Adrenal gland (tissue), 12 donors: ENCODE results near the gene KRT80. TPM values are rescaled to one million over a fixed set of nuclear protein-coding genes. Genes with fewer than 3 reads are reported as not detected.

Experiments
- DNase-seq, 7 donors: peaks; one replicate each; pipeline ENCODE4 v3.0.0-alpha.2; 2019 to 2020
- H3K27ac ChIP-seq, 5 donors: fragments of 200-600 bp; sonication (generic) in 4 of 5; 1 replicate in 3 of 5; 2 replicates in 2 of 5; pipeline versions ENCODE4 v1.5.1 to v1.8.0; 2016 to 2020; ENCODE audit warnings: mild to moderate bottlenecking in 1 of 5
- H3K27me3 ChIP-seq: fragments of 200-600 bp; 2 replicates; pipeline ENCODE4 v1.8.0; 2021
- H3K36me3 ChIP-seq, 2 donors: fragments of 200-600 bp; replicated peaks in 1 of 2; 1 replicate in 1 of 2; 2 replicates in 1 of 2; pipeline versions ENCODE4 v1.5.1 to v1.8.0; 2018 to 2022
- H3K4me1 ChIP-seq, 2 donors: fragments of 200-600 bp; replicated peaks in 1 of 2; 1 replicate in 1 of 2; 2 replicates in 1 of 2; pipeline versions ENCODE4 v1.5.1 to v1.8.0; 2018 to 2021
- H3K4me3 ChIP-seq, 4 donors: fragments of 200-600 bp; sonication (generic) in 3 of 4; one replicate each; pipeline ENCODE4 v1.5.1; 2016 to 2018
- H3K9me3 ChIP-seq, 3 donors: fragments of 200-600 bp; sonication (generic) in 1 of 3; replicated peaks in 1 of 3; 1 replicate in 2 of 3; 2 replicates in 1 of 3; pipeline versions ENCODE4 v1.5.1 to v1.8.0; 2016 to 2021
- CTCF ChIP-seq, 6 experiments: fragments of 450-650 bp in 4 of 6; fragments of 200-600 bp in 2 of 6; sonication (generic) in 1 of 6; IDR thresholded peaks; 1 replicate in 5 of 6; 2 replicates in 1 of 6; pipeline versions ENCODE4 v1.5.1 to v1.8.0; 2016 to 2021; ENCODE audit warnings: antibody characterized with exemption in 6 of 6, mild to moderate bottlenecking in 2 of 6, moderate library complexity in 1 of 6
- POLR2A ChIP-seq, 2 donors: fragments of 450-650 bp; IDR thresholded peaks; one replicate each; pipeline ENCODE4 v1.6.1; 2017; ENCODE audit warnings: antibody characterized with exemption in 2 of 2, mild to moderate bottlenecking in 2 of 2, moderate library complexity in 1 of 2
- WGBS, 4 donors: extraction: QIAGEN DNeasy Blood & Tissue Kit in 2 of 4; methylation state at CpG; one replicate each; pipeline versions ENCODE4 v1.1.5 to v1.1.7; 2013 to 2017; 5-methylcytosine and 5-hydroxymethylcytosine counted together
- intact Hi-C, 2 donors: fragments of 100-400 bp; cut with DNase I; formaldehyde crosslinking; loops; one replicate each; pipeline versions ENCODE4 v1.14.1 to v1.15.0; 2022 to 2023
- polyA plus RNA-seq, 3 donors: library from polyadenylated mRNA; stranded (reverse); fragments of 200-250 nt in 2 of 3; fragments of 350-450 nt in 1 of 3; fragmentation: Illumina TruSeq in 1 of 3; extraction: RNeasy Lipid Tissue Mini Kit (QIAGEN cat#74804) in 1 of 3; gene quantifications; one replicate each; pipeline ENCODE4 v1.2.3, GENCODE V29; 2013 to 2014
- total RNA-seq, 9 donors: library from RNA; depleted of rRNA in 4 of 9; stranded (reverse); fragments of >200 nt in 4 of 9; fragments of 120-200 nt in 1 of 9; fragmentation: NEBNext Ultra II Directional in 1 of 9; extraction: Animal tissue kit (Norgen Biotek cat#: 25700) in 1 of 9; gene quantifications; one replicate each; pipeline versions ENCODE4 v1.1.0 to v1.2.4, GENCODE V29; 2013 to 2023
- donor health status: healthy with polysubstance abuse.
- donor health status: Bipolar disorder and iron deficiency.
- donor health status: DM: yes; HTN: yes; CAD: no.
- donor health status: DM: no; HTN: no; CAD: no.
- donor health status: DM: no; HTN: no; CAD: no.
- donor health status: DM: yes; HTN: yes; CAD: no.

The KRT80 gene
- total and polyA plus RNA-seq, 12 donors = 0.95 to 14.6 (median 3.8) TPM

DNA sequence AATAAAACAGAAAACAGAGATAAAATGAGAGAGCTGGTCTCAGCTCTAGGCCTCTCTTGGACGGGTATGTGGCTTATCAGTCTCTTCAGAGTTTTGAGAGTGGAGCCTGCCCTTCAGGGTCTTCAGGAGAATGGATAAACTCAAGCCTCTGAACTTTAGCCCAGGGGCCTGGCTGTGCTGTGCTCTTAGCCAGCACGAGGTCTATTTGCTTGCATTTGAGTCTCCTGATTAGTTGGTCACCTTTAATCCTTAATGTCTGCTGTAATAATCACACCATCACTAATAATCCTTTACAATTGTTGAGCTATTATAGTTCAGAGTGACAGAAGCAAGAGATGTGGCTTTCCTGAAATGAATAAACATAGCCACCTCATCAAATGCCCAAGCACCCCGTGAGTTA, 24.3 kb downstream of the KRT80 start:
- H3K27me3 ChIP-seq = no peaks in the 10 kb centered on the region
- peaks cover 8 to 23% of the 10 kb centered on the region in 2 donors for H3K4me1 ChIP-seq
- H3K36me3 ChIP-seq = no peaks in the 10 kb centered on the region
- H3K27ac ChIP-seq = no peak overlapping the region
- no peak for DNase-seq
- TF ChIP-seq CTCF (IDR thresholded peaks at IDR 0.05) = no peak
- H3K9me3 ChIP-seq = no peaks in the 10 kb centered on the region
- intact Hi-C loops = loop anchor here in 1 of 2 donors (2.0 kb wide), 1 partner anchor 45 kb away; no protein-coding TSS in a partner anchor
- 74 to 82% (median 80%) methylated on average over 3 of the region's 3 CpGs for WGBS, 4 donors
- no peak overlapping the region for H3K4me3 ChIP-seq

DNA sequence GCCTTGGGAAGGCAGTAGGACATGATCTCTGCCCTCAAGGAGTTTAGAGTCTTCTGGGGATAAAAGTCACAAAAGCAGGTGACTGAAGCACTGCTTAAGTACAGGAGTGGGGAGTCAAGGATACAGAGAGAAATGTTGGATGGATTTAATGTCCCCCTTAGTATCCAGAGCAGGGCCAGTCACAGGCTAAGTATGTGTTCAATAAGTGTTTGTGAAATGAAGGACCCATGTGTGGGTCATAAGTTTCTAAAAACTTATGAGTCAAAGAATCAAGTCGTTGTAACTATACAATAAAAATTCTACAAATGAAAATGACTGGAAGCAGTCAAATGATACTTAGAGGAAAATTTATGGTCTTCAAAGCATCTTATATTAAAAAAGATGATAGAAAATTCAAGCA, 25.1 kb downstream of the KRT80 start:
- WGBS, 4 donors = 77 to 96% (median 83%) methylated on average over 1 of the region's 1 CpG
- intact Hi-C loops = loop anchor here in 1 of 2 donors (2.0 kb wide), 1 partner anchor 46 kb away; no protein-coding TSS in a partner anchor
- TF ChIP-seq CTCF (IDR thresholded peaks at IDR 0.05) (no peak), POLR2A (IDR thresholded peaks at IDR 0.05) (no peak)

GRCh38 chr12:52165096-52165855, 26.5 kb downstream of the KRT80 start:
- Histone ChIP-seq H3K4me1 (peaks cover 0 to 2% of the 10 kb centered on the region in 2 donors), H3K27ac (no peak overlapping the region), H3K27me3 (no peaks in the 10 kb centered on the region), H3K36me3 (no peaks in the 10 kb centered on the region), H3K4me3 (no peak overlapping the region), H3K9me3 (no peaks in the 10 kb centered on the region)
- intact Hi-C loops = no loop called here
- no peak for DNase-seq
- TF ChIP-seq POLR2A (IDR thresholded peaks at IDR 0.05) = no peak
- no peak for TF ChIP-seq CTCF (IDR thresholded peaks at IDR 0.05)
- 81 to 86% (median 82%) methylated on average over 13 of the region's 13 CpGs for WGBS, 4 donors

More for the DNA sequence above, 25.1 kb downstream of the KRT80 start:
- Histone ChIP-seq H3K27ac (no peak overlapping the region), H3K27me3 (no peaks in the 10 kb centered on the region), H3K36me3 (no peaks in the 10 kb centered on the region), H3K9me3 (no peaks in the 10 kb centered on the region), H3K4me1 (peaks cover 8 to 15% of the 10 kb centered on the region in 2 donors), H3K4me3 (no peak overlapping the region)
- no peak for DNase-seq

DNA sequence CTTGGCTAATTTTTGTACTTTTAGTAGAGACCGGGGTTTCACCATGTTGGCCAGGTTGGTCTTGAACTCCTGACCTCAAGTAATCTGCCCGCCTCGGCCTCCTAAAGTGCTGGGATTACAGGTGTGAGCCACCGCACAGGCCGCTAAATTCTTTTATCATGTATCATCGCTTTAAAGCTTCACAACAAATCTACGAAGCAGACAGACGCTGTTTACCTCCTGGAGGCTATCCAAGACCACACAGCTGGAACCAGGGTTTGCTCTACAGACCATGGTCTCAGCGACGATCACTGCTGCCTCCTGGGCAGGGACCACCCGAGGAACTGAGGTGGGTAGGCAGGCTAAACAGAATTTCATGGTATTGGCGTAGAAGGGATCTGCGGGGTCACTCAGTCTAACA, 27.2 kb downstream of the KRT80 start:
- Histone ChIP-seq H3K27ac (no peak overlapping the region), H3K36me3 (no peaks in the 10 kb centered on the region), H3K4me3 (no peak overlapping the region), H3K27me3 (no peaks in the 10 kb centered on the region), H3K4me1 (no peaks in the 10 kb centered on the region), H3K9me3 (no peaks in the 10 kb centered on the region)
- 78 to 88% (median 84%) methylated on average over 12 to 13 of the region's 13 CpGs for WGBS, 4 donors
- no peak for DNase-seq
- TF ChIP-seq POLR2A (IDR thresholded peaks at IDR 0.05) (no peak), CTCF (IDR thresholded peaks at IDR 0.05) (no peak)
- intact Hi-C loops = no loop called here
